ENCODE measurements around the gene NUP98.

NUP98 gene

GRCh38 chr11:3635641-3636375 lies 161.5 kb downstream of the NUP98 start:
- DNase-seq: no peak

GRCh38 chr11:3632070-3632660 lies 165.2 kb downstream of the NUP98 start:
- no peak for DNase-seq

- DNase-seq: no peak
Observed at GRCh38 chr11:3631331-3631730, 166.0 kb downstream of the NUP98 start.

GRCh38 chr11:3627291-3627690 lies 170.1 kb downstream of the NUP98 start:
- no peak for DNase-seq

GRCh38 chr11:3626250-3626960 lies 170.9 kb downstream of the NUP98 start:
- DNase-seq: no peak
